ENCODE measurements around the gene PPTC7.

DNA sequence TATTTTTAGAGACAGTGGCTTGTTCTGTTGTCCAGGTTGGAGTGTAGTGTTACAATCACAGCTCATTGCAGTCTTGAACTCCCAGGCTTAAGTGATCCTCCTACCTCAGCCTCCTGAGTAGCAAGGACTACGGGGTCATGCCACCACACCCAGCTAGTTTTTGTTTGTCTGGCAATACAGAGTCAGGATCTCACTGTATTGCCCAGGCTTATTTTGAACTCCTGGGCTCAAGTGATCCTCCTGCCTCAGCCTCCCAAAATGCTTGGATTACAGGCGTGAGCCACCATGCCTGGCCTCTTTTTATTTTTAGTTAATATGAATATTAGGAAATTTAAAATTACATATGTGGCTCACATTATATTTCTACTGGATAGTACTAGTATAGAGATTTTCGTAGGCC lies 28.9 kb downstream of the PPTC7 start:
- TF ChIP-seq XRCC5 (optimal IDR thresholded peaks at IDR 0.05; ENCODE audit: low read length) = no peak
- TF ChIP-seq, protein P1, sequence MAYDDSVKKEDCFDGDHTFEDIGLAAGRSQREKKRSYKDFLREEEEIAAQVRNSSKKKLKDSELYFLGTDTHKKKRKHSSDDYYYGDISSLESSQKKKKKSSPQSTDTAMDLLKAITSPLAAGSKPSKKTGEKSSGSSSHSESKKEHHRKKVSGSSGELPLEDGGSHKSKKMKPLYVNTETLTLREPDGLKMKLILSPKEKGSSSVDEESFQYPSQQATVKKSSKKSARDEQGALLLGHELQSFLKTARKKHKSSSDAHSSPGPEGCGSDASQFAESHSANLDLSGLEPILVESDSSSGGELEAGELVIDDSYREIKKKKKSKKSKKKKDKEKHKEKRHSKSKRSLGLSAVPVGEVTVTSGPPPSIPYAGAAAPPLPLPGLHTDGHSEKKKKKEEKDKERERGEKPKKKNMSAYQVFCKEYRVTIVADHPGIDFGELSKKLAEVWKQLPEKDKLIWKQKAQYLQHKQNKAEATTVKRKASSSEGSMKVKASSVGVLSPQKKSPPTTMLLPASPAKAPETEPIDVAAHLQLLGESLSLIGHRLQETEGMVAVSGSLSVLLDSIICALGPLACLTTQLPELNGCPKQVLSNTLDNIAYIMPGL (CRISPR knock-in tag; IDR thresholded peaks at IDR 0.05; ENCODE audit: borderline replicate concordance in 1 of 2, low read depth in 1 of 2) = no peak
- TF ChIP-seq, protein P2, sequence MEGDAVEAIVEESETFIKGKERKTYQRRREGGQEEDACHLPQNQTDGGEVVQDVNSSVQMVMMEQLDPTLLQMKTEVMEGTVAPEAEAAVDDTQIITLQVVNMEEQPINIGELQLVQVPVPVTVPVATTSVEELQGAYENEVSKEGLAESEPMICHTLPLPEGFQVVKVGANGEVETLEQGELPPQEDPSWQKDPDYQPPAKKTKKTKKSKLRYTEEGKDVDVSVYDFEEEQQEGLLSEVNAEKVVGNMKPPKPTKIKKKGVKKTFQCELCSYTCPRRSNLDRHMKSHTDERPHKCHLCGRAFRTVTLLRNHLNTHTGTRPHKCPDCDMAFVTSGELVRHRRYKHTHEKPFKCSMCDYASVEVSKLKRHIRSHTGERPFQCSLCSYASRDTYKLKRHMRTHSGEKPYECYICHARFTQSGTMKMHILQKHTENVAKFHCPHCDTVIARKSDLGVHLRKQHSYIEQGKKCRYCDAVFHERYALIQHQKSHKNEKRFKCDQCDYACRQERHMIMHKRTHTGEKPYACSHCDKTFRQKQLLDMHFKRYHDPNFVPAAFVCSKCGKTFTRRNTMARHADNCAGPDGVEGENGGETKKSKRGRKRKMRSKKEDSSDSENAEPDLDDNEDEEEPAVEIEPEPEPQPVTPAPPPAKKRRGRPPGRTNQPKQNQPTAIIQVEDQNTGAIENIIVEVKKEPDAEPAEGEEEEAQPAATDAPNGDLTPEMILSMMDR (CRISPR knock-in tag; IDR thresholded peaks at IDR 0.05) = no peak
- TF ChIP-seq, protein P3, sequence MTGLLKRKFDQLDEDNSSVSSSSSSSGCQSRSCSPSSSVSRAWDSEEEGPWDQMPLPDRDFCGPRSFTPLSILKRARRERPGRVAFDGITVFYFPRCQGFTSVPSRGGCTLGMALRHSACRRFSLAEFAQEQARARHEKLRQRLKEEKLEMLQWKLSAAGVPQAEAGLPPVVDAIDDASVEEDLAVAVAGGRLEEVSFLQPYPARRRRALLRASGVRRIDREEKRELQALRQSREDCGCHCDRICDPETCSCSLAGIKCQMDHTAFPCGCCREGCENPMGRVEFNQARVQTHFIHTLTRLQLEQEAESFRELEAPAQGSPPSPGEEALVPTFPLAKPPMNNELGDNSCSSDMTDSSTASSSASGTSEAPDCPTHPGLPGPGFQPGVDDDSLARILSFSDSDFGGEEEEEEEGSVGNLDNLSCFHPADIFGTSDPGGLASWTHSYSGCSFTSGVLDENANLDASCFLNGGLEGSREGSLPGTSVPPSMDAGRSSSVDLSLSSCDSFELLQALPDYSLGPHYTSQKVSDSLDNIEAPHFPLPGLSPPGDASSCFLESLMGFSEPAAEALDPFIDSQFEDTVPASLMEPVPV (CRISPR knock-in tag; IDR thresholded peaks at IDR 0.05) = no peak
- TF ChIP-seq ZNF121 (CRISPR knock-in tag; IDR thresholded peaks at IDR 0.05) = no peak
- no peak for TF ChIP-seq CHD4 (IDR thresholded peaks at IDR 0.05; ENCODE audit: borderline replicate concordance, low read length)
- no peak for TF ChIP-seq SIN3A (IDR thresholded peaks at IDR 0.05; ENCODE audit: borderline replicate concordance, low read depth, low read length)
